SU-DHL-6 (cell line): Measurements from ENCODE around the gene SCAMP2.

Experiments used
- H2AFZ ChIP-seq: fragments of 200-600 bp; sonication (generic); 2 replicates; pipeline ENCODE4 v1.6.1; 2014; ENCODE audit warnings: low read depth, mild to moderate bottlenecking, moderate library complexity, mixed read lengths, antibody characterized with exemption, low read length; ENCODE audit not compliant: severe bottlenecking
- H3F3A ChIP-seq: fragments of 200-600 bp; shearing (Covaris generic); 2 replicates; pipeline ENCODE4 v1.6.0; 2016; ENCODE audit warnings: antibody characterized with exemption, mild to moderate bottlenecking; ENCODE audit not compliant: insufficient read depth
- H3K27ac ChIP-seq: fragments of 200-600 bp; sonication (generic); 2 replicates; pipeline ENCODE4 v1.5.1; 2016; ENCODE audit warnings: low read depth, mild to moderate bottlenecking, low read length, moderate library complexity, mixed read lengths
- H3K27me3 ChIP-seq: fragments of 200-600 bp; sonication (generic), shearing (Covaris generic); 2 replicates; pipeline ENCODE4 v1.6.0; 2014; ENCODE audit warnings: mild to moderate bottlenecking, low read length
- H3K36me3 ChIP-seq: fragments of 200-600 bp; sonication (generic); 2 replicates; pipeline ENCODE4 v1.6.1; 2014; ENCODE audit warnings: mild to moderate bottlenecking, low read length, mixed read lengths
- H3K4me2 ChIP-seq: fragments of 300-600, 200-600 bp; shearing (Covaris generic), sonication (generic); 2 replicates; pipeline ENCODE4 v1.6.0; 2014; ENCODE audit warnings: low read length, low read depth, mild to moderate bottlenecking; ENCODE audit not compliant: poor library complexity, severe bottlenecking
- H3K4me3 ChIP-seq: fragments of 200-600 bp; sonication (generic); 2 replicates; pipeline ENCODE4 v1.5.1; 2014; ENCODE audit warnings: antibody characterized with exemption, low read length, mild to moderate bottlenecking, mixed read lengths; ENCODE audit not compliant: insufficient read depth, poor library complexity, severe bottlenecking
- H3K79me2 ChIP-seq: fragments of 200-600 bp; sonication (generic); 2 replicates; pipeline ENCODE4 v1.6.1; 2014; ENCODE audit warnings: mild to moderate bottlenecking, low read length, moderate library complexity; ENCODE audit not compliant: insufficient read depth
- H3K9ac ChIP-seq: fragments of 200-600 bp; sonication (generic); 2 replicates; pipeline ENCODE4 v1.7.0; 2014; ENCODE audit warnings: mild to moderate bottlenecking, low read length
- H3K9me2 ChIP-seq: fragments of 200-600 bp; sonication (generic); replicated peaks from 2 replicates; pipeline ENCODE4 v1.6.1; 2014; ENCODE audit warnings: low read length; ENCODE audit not compliant: insufficient read depth
- H3K9me3 ChIP-seq: fragments of 200-600 bp; sonication (generic); 2 replicates; pipeline ENCODE4 v1.6.1; 2014; ENCODE audit warnings: low read length, mixed read lengths; ENCODE audit not compliant: insufficient read depth
- H4K20me1 ChIP-seq: fragments of 200-600 bp; sonication (generic); 2 replicates; pipeline ENCODE4 v1.6.1; 2014; ENCODE audit warnings: low read depth, mild to moderate bottlenecking, antibody characterized with exemption, low read length, moderate library complexity, mixed read lengths
- CTCF ChIP-seq: fragments of 200-600 bp; sonication (generic); IDR thresholded peaks from one replicate; pipeline ENCODE4 v1.5.1; 2017; ENCODE audit warnings: antibody characterized with exemption, mild to moderate bottlenecking, low read length, moderate library complexity; ENCODE audit not compliant: insufficient read depth, poor library complexity, severe bottlenecking
- EZH2phosphoT487 ChIP-seq: fragments of 200-600 bp; sonication (generic), shearing (Covaris generic); conservative IDR thresholded peaks from 2 replicates; pipeline ENCODE4 v1.6.1; 2018; ENCODE audit warnings: mild to moderate bottlenecking, antibody characterized with exemption, low read length, moderate library complexity, mixed read lengths

The SCAMP2 gene

DNA sequence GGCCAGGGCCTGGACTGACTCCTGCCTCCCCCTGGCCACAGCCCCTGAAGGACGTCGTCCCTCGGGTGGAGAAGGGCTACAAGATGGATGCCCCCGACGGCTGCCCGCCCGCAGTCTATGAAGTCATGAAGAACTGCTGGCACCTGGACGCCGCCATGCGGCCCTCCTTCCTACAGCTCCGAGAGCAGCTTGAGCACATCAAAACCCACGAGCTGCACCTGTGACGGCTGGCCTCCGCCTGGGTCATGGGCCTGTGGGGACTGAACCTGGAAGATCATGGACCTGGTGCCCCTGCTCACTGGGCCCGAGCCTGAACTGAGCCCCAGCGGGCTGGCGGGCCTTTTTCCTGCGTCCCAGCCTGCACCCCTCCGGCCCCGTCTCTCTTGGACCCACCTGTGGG, 70.9 kb downstream of the SCAMP2 start:
- H3K9ac ChIP-seq, result no peak overlapping the region

DNA sequence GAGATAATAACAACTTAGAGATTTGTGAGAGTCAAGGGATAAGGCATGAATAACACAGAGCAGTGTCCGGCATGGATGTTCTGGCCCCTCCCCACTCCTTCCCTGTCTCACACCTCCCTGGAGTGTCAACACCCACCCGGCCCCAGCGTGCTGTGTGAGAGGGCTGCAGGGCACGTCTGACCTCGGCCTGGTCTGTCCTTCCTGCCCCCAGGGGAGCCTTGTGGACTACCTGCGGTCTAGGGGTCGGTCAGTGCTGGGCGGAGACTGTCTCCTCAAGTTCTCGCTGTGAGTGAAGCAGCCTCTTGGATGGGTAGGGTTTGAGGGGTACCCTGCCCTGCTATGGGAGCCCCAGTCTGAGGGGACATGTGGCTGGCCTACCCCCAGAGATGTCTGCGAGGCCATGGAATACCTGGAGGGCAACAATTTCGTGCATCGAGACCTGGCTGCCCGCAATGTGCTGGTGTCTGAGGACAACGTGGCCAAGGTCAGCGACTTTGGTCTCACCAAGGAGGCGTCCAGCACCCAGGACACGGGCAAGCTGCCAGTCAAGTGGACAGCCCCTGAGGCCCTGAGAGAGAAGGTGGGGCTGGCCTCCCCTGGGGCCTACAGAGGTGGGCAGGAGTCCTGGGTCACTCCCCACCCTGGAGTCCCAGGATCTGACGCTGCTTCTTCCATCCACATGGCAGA, 71.7 kb downstream of the SCAMP2 start:
- Histone ChIP-seq H3K27me3 (no peaks in the 10 kb centered on the region), H3K27ac (no peak overlapping the region), H4K20me1 (no peaks in the 10 kb centered on the region), H3K9me3 (no peaks in the 10 kb centered on the region), H3K36me3 (peaks cover 28% of the 10 kb centered on the region), H3F3A (peaks cover 26% of the 10 kb centered on the region; the same call in 1 of the 2 replicates), H3K79me2 (peaks cover 18% of the 10 kb centered on the region; the same call in 1 of the 2 replicates), H3K4me2 (no peak overlapping the region), H3K9me2 (no peaks in the 10 kb centered on the region), H3K9ac (no peak overlapping the region), H2AFZ (no peak overlapping the region), H3K4me3 (no peak overlapping the region)
- TF ChIP-seq CTCF, result no peak
- no peak for TF ChIP-seq EZH2phosphoT487

More for the DNA sequence above, 70.9 kb downstream of the SCAMP2 start:
- no peak for TF ChIP-seq EZH2phosphoT487
- TF ChIP-seq CTCF, result no peak
- H3F3A ChIP-seq, result peaks cover 28% of the 10 kb centered on the region; the same call in 1 of the 2 replicates
- no peaks in the 10 kb centered on the region for H3K27me3 ChIP-seq
- H2AFZ ChIP-seq, result no peak overlapping the region
- H3K4me2 ChIP-seq, result no peak overlapping the region
- peaks cover 28% of the 10 kb centered on the region for H3K36me3 ChIP-seq
- peaks cover 9% of the 10 kb centered on the region; the same call in 1 of the 2 replicates for H3K79me2 ChIP-seq
- no peak overlapping the region for H3K27ac ChIP-seq
- H3K9me2 ChIP-seq, result no peaks in the 10 kb centered on the region
- no peaks in the 10 kb centered on the region for H4K20me1 ChIP-seq
- no peak overlapping the region for H3K4me3 ChIP-seq
- H3K9me3 ChIP-seq, result no peaks in the 10 kb centered on the region

- H3K27me3 ChIP-seq, result no peaks in the 10 kb centered on the region
- no peaks in the 10 kb centered on the region for H3K9me3 ChIP-seq
- H3K4me2 ChIP-seq, result no peak overlapping the region
- peaks cover 24% of the 10 kb centered on the region; the same call in 1 of the 2 replicates for H3F3A ChIP-seq
- H3K36me3 ChIP-seq, result peaks cover 28% of the 10 kb centered on the region
- no peaks in the 10 kb centered on the region for H4K20me1 ChIP-seq
- H3K9me2 ChIP-seq, result no peaks in the 10 kb centered on the region
- peaks cover 26% of the 10 kb centered on the region for H3K79me2 ChIP-seq
- no peak overlapping the region for H2AFZ ChIP-seq
- no peak overlapping the region for H3K27ac ChIP-seq
- H3K9ac ChIP-seq, result no peak overlapping the region
- no peak overlapping the region for H3K4me3 ChIP-seq
- TF ChIP-seq CTCF, result no peak
- TF ChIP-seq EZH2phosphoT487, result no peak
Measured at GRCh38 chr15:74800559-74801094, 72.5 kb downstream of the SCAMP2 start.
